Small intestine (tissue), 7 donors: ENCODE data around the gene OR2V2. TPM values are rescaled to one million over a fixed set of nuclear protein-coding genes. Genes with fewer than 3 reads are reported as not detected.

Experiments
- DNase-seq, 2 donors: peaks; one replicate each; pipeline versions ENCODE4 v3.0.0 to v3.0.0-alpha.2; 2013
- FAIRE-seq: peaks from 2 replicates; lab custom pipeline; 2012; peaks lifted over from hg19 to GRCh38; lab: Jason Lieb, UNC
- H3K27ac ChIP-seq, 3 donors: one replicate each; pipeline ENCODE4 v1.5.1; 2013; ENCODE audit warnings: low read length in 2 of 3, mild to moderate bottlenecking in 2 of 3, control low read depth in 1 of 3, inconsistent platforms in 1 of 3, low read depth in 1 of 3, moderate library complexity in 1 of 3
- H3K27me3 ChIP-seq, 3 donors: one replicate each; pipeline ENCODE4 v1.6.1; 2013; ENCODE audit warnings: low read length in 3 of 3, inconsistent platforms in 1 of 3; ENCODE audit not compliant: control insufficient read depth in 3 of 3, insufficient read depth in 3 of 3
- H3K36me3 ChIP-seq, 3 donors: one replicate each; pipeline ENCODE4 v1.6.1; 2013; ENCODE audit warnings: low read length in 3 of 3, inconsistent platforms in 1 of 3, low read depth in 1 of 3, mild to moderate bottlenecking in 1 of 3, moderate library complexity in 1 of 3; ENCODE audit not compliant: control insufficient read depth in 3 of 3, insufficient read depth in 2 of 3
- H3K4me1 ChIP-seq, 3 donors: one replicate each; pipeline ENCODE4 v1.6.1; 2013; ENCODE audit warnings: low read length in 2 of 3, inconsistent platforms in 1 of 3, low read depth in 1 of 3, mild to moderate bottlenecking in 1 of 3, moderate library complexity in 1 of 3; ENCODE audit not compliant: control insufficient read depth in 3 of 3, insufficient read depth in 2 of 3
- H3K4me3 ChIP-seq, 3 donors: one replicate each; pipeline ENCODE4 v1.5.1; 2013; ENCODE audit warnings: low read length in 3 of 3, control low read depth in 1 of 3, inconsistent platforms in 1 of 3, low read depth in 1 of 3, mild to moderate bottlenecking in 1 of 3, moderate library complexity in 1 of 3
- H3K9me3 ChIP-seq, 2 donors: one replicate each; pipeline ENCODE4 v1.6.1; 2013; ENCODE audit warnings: low read depth in 1 of 2, low read length in 1 of 2; ENCODE audit not compliant: control insufficient read depth in 2 of 2, insufficient read depth in 1 of 2
- whole genome bisulfite sequencing, 3 donors: extraction: QIAGEN DNeasy Blood & Tissue Kit; methylation state at CpG; one replicate each; pipeline ENCODE4 v1.1.7; 2013; 5-methylcytosine and 5-hydroxymethylcytosine counted together
- polyA plus RNA-seq, 4 donors: library from polyadenylated mRNA; stranded (reverse) in 3 of 4; unstranded in 1 of 4; fragments of 200-250 nt in 3 of 4; fragments of 120-200 nt in 1 of 4; gene quantifications; one replicate each; pipeline versions ENCODE4 v1.2.1 to v1.2.3, GENCODE V29; 2013
- donor health status: healthy with polysubstance abuse.
- donor health status: control.
- donor health status: control.
- donor health status: Bipolar disorder and iron deficiency.
- donor health status: healthy.

OR2V2 gene
- polyA plus RNA-seq, 4 donors: not detected

GRCh38 chr5:181149355-181149754 lies 2.0 kb downstream of the OR2V2 start:
- 80 to 83% (median 81%) methylated on average over 6 of the region's 6 CpGs for WGBS, 3 donors

GRCh38 chr5:181149806-181150733 lies 2.7 kb downstream of the OR2V2 start:
- Histone ChIP-seq H3K36me3 (no peaks in the 10 kb centered on the region), H3K9me3 (peaks cover 0 to 4% of the 10 kb centered on the region in 2 donors), H3K27ac (no peak overlapping the region), H3K4me1 (no peaks in the 10 kb centered on the region), H3K4me3 (no peak overlapping the region), H3K27me3 (peaks cover 0 to 11% (median 4%) of the 10 kb centered on the region in 3 donors)
- FAIRE-seq (no peak), DNase-seq (no peak)
- WGBS, 3 donors: 75 to 82% (median 78%) methylated on average over 14 of the region's 14 CpGs

More at GRCh38 chr5:181149355-181149754, 2.0 kb downstream of the OR2V2 start:
- H3K9me3 ChIP-seq: peaks cover 0 to 4% of the 10 kb centered on the region in 2 donors
- no peak overlapping the region for H3K4me3 ChIP-seq
- DNase-seq (no peak), FAIRE-seq (no peak)
- no peak overlapping the region for H3K27ac ChIP-seq
- no peaks in the 10 kb centered on the region for H3K36me3 ChIP-seq
- peaks cover 0 to 11% (median 4%) of the 10 kb centered on the region in 3 donors for H3K27me3 ChIP-seq
- H3K4me1 ChIP-seq: no peaks in the 10 kb centered on the region

GRCh38 chr5:181151146-181151545 lies 3.8 kb downstream of the OR2V2 start:
- FAIRE-seq (no peak), DNase-seq (no peak)
- Histone ChIP-seq H3K4me3 (no peak overlapping the region), H3K4me1 (no peaks in the 10 kb centered on the region), H3K27ac (no peak overlapping the region), H3K27me3 (peaks cover 0 to 11% (median 4%) of the 10 kb centered on the region in 3 donors), H3K9me3 (peaks cover 0 to 4% of the 10 kb centered on the region in 2 donors), H3K36me3 (no peaks in the 10 kb centered on the region)
- WGBS, 3 donors: 18 to 23% (median 21%) methylated on average over 9 of the region's 9 CpGs

GRCh38 chr5:181152406-181152805 lies 5.0 kb downstream of the OR2V2 start:
- H3K4me3 ChIP-seq: no peak overlapping the region
- 70 to 81% (median 80%) methylated on average over 9 of the region's 9 CpGs for WGBS, 3 donors
- H3K9me3 ChIP-seq: peaks cover 0 to 4% of the 10 kb centered on the region in 2 donors
- FAIRE-seq (no peak), DNase-seq (no peak)
- H3K27me3 ChIP-seq: peaks cover 0 to 9% (median 4%) of the 10 kb centered on the region in 3 donors
- H3K27ac ChIP-seq: no peak overlapping the region
- no peaks in the 10 kb centered on the region for H3K36me3 ChIP-seq
- H3K4me1 ChIP-seq: no peaks in the 10 kb centered on the region

- DNase-seq (no peak), FAIRE-seq (no peak)
- WGBS, 3 donors: 53 to 79% (median 57%) methylated on average over 5 of the region's 5 CpGs
- H3K27ac ChIP-seq: no peak overlapping the region
- no peak overlapping the region for H3K4me3 ChIP-seq
- H3K27me3 ChIP-seq: peaks cover 0 to 9% (median 4%) of the 10 kb centered on the region in 3 donors
- no peaks in the 10 kb centered on the region for H3K36me3 ChIP-seq
- peaks cover 0 to 4% of the 10 kb centered on the region in 2 donors for H3K9me3 ChIP-seq
- no peaks in the 10 kb centered on the region for H3K4me1 ChIP-seq
Measured at GRCh38 chr5:181153814-181154213, 6.4 kb downstream of the OR2V2 start.

GRCh38 chr5:181156758-181157157 lies 9.4 kb downstream of the OR2V2 start:
- WGBS, 3 donors: 42 to 48% (median 48%) methylated on average over 3 of the region's 3 CpGs
- Histone ChIP-seq H3K9me3 (peaks cover 0 to 4% of the 10 kb centered on the region in 2 donors), H3K4me3 (no peak overlapping the region), H3K27ac (no peak overlapping the region), H3K36me3 (no peaks in the 10 kb centered on the region), H3K27me3 (peaks cover 0 to 4% (median 0%) of the 10 kb centered on the region in 3 donors), H3K4me1 (no peaks in the 10 kb centered on the region)
- FAIRE-seq (no peak), DNase-seq (no peak)

- H3K4me1 ChIP-seq: no peaks in the 10 kb centered on the region
- FAIRE-seq (no peak), DNase-seq (no peak)
- H3K4me3 ChIP-seq: no peak overlapping the region
- H3K27ac ChIP-seq: no peak overlapping the region
- no peaks in the 10 kb centered on the region for H3K9me3 ChIP-seq
- H3K27me3 ChIP-seq: peaks cover 0 to 11% (median 0%) of the 10 kb centered on the region in 3 donors
- no peaks in the 10 kb centered on the region for H3K36me3 ChIP-seq
- WGBS, 3 donors: 93 to 99% (median 97%) methylated on average over 3 of the region's 3 CpGs
Measured at GRCh38 chr5:181158869-181159268, 11.5 kb downstream of the OR2V2 start.

GRCh38 chr5:181159286-181160151 lies 12.1 kb downstream of the OR2V2 start:
- H3K27ac ChIP-seq: peak overlapping the region in 1 of 3 donors; percentile 47
- H3K4me3 ChIP-seq: no peak overlapping the region
- H3K27me3 ChIP-seq: peaks cover 0 to 15% (median 3%) of the 10 kb centered on the region in 3 donors
- peak; percentile 83 to 87 for DNase-seq
- H3K36me3 ChIP-seq: no peaks in the 10 kb centered on the region
- WGBS, 3 donors: 52 to 58% (median 56%) methylated on average over 20 of the region's 20 CpGs
- H3K4me1 ChIP-seq: no peaks in the 10 kb centered on the region
- H3K9me3 ChIP-seq: peaks cover 0 to 3% of the 10 kb centered on the region in 2 donors
- no peak for FAIRE-seq
